ENCODE measurements around the gene NARF. TPM values are rescaled to one million over a fixed set of nuclear protein-coding genes. Genes with fewer than 3 reads are reported as not detected.

Gene NARF
- total RNA-seq, 1 donor from 2014 or later: 184 TPM

- intact Hi-C loops (cut with micrococcal nuclease): no loop called here
Observed at GRCh38 chr17:82444941-82445521, 13.5 kb upstream of the NARF start.

- intact Hi-C loops (cut with micrococcal nuclease): no loop called here
Observed at GRCh38 chr17:82445542-82445941, 13.0 kb upstream of the NARF start.

GRCh38 chr17:82446124-82446523 is 12.4 kb upstream of the NARF start:
- intact Hi-C loops (cut with micrococcal nuclease): no loop called here

- intact Hi-C loops (cut with micrococcal nuclease): no loop called here
Observed at GRCh38 chr17:82446649-82447048, 11.9 kb upstream of the NARF start.

GRCh38 chr17:82447876-82448275 is 10.7 kb upstream of the NARF start:
- intact Hi-C loops (cut with micrococcal nuclease): loop anchor here (2.0 kb wide), 1 partner anchor 417 kb away; the partner anchor contains the start of gene RAC3

- intact Hi-C loops (cut with micrococcal nuclease): loop anchor here (1.0 to 2.0 kb wide), 5 partner anchors 30 to 419 kb away; partner anchors contain the start of gene RAC3
Observed at GRCh38 chr17:82449131-82449882, 9.2 kb upstream of the NARF start.

GRCh38 chr17:82449883-82450356 is 8.6 kb upstream of the NARF start:
- intact Hi-C loops (cut with micrococcal nuclease): loop anchor here (1.0 to 5.0 kb wide), 12 partner anchors 8 to 588 kb away; partner anchors contain the start of genes CSNK1D, FOXK2, NARF and P4HB

- intact Hi-C loops (cut with micrococcal nuclease): loop anchor here (1.0 to 5.0 kb wide), 7 partner anchors 8 to 588 kb away; partner anchors contain the start of genes CSNK1D, FOXK2, NARF and P4HB
Observed at GRCh38 chr17:82450357-82451106, 8.0 kb upstream of the NARF start, which contains the start of gene CYBC1. Gene CYBC1, minus strand, starts transcription at chr17:82450752. Its CDS starts 1,498 bp downstream, at chr17:82449254.

- intact Hi-C loops (cut with micrococcal nuclease): loop anchor here (5.0 kb wide), 1 partner anchor 590 kb away; the partner anchor contains the start of gene P4HB
Observed at GRCh38 chr17:82452162-82452561, 6.4 kb upstream of the NARF start.

GRCh38 chr17:82453151-82453550 is 5.4 kb upstream of the NARF start:
- intact Hi-C loops (cut with micrococcal nuclease): loop anchor here (5.0 kb wide), 1 partner anchor 591 kb away; the partner anchor contains the start of gene P4HB

- intact Hi-C loops (cut with micrococcal nuclease): loop anchor here (5.0 kb wide), 1 partner anchor 591 kb away; the partner anchor contains the start of gene P4HB
Observed at GRCh38 chr17:82453706-82454105, 4.8 kb upstream of the NARF start.

- intact Hi-C loops (cut with micrococcal nuclease): loop anchor here (5.0 kb wide), 2 partner anchors 135 to 230 kb away; partner anchors contain the start of gene SLC16A3
Observed at GRCh38 chr17:82457073-82457928, 1.2 kb upstream of the NARF start.

- intact Hi-C loops (cut with micrococcal nuclease): loop anchor here (1.0 to 5.0 kb wide), 10 partner anchors 8 to 435 kb away; partner anchors contain the start of genes CYBC1, DCXR, FOXK2 and LRRC45
Observed at GRCh38 chr17:82457929-82458178, 687 bp upstream of the NARF start.

- intact Hi-C loops (cut with micrococcal nuclease): loop anchor here (1.0 to 5.0 kb wide), 10 partner anchors 9 to 436 kb away; partner anchors contain the start of genes CYBC1, DCXR, FOXK2 and LRRC45
Observed at GRCh38 chr17:82458885-82459424, 414 bp downstream of the NARF start.

GRCh38 chr17:82459936-82460335 is 1.4 kb downstream of the NARF start:
- intact Hi-C loops (cut with micrococcal nuclease): loop anchor here (2.0 to 5.0 kb wide), 6 partner anchors 59 to 423 kb away; partner anchors contain the start of genes DCXR, FOXK2, RAB40B and SLC16A3

- intact Hi-C loops (cut with micrococcal nuclease): no loop called here
Observed at GRCh38 chr17:82461827-82462524, 3.4 kb downstream of the NARF start.

- intact Hi-C loops (cut with micrococcal nuclease): no loop called here
Observed at GRCh38 chr17:82463391-82463790, 4.8 kb downstream of the NARF start.

- intact Hi-C loops (cut with micrococcal nuclease): no loop called here
Observed at GRCh38 chr17:82463925-82464566, 5.5 kb downstream of the NARF start.

- intact Hi-C loops (cut with micrococcal nuclease): no loop called here
Observed at GRCh38 chr17:82464567-82464929, 6.0 kb downstream of the NARF start.

Measured in T-helper 1 cell treated with Interleukin-12 subunit alpha and Interleukin-12 subunit beta and Interleukin-4 antibody, amounts not matched to agents 30 ng/mL and 1 ng/mL, for 36 hours (primary cell).